HG03342 (cell line): Measurements from ENCODE around the gene LINC01488.

ENCODE experiments used
- ATAC-seq: cut with Tn5 transposase; IDR thresholded peaks from one replicate; pipeline ENCODE4 v1.9.1; 2021; ENCODE audit warnings: mild to moderate bottlenecking, moderate library complexity; ENCODE audit not compliant: unreplicated experiment

The LINC01488 gene

DNA sequence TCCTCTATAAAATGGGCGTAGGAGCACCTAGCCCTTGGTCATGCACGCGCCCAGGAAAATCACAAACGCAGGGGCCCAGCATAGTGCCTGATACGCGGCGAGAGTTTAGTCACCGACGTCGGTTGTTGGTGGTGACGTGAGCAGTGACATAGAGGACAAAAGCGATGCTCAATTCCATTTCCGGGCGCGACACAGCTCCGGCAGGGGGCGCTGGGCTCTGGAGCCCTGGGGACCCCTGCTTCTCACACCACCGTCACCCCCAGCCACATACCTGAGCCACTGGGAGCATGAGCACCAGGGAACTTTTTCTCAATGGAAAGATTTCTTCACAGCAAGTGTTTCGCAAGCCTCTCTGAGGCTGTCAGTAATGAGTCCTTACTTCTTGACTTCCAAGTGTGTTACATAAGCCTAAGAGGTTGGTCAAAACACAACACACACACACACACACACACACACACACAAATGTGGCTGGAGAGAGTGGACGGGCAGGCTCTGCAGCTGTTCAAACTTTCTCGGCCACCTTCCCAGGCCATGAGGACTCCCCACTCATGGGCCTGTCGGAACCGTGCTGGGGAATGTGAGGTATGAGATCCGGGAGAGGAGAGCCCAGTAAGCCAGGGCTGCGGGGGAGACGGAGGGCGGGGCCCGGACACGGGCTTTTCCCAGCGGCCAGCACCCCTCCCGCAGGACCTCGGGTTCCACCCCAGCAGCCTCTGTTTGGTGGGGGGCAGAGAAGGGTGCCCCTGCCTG is 36.9 kb upstream of the LINC01488 start:
- ATAC-seq, result no peak

- no peak for ATAC-seq
Measured at GRCh38 chr11:69445131-69445470, 36.4 kb upstream of the LINC01488 start.

DNA sequence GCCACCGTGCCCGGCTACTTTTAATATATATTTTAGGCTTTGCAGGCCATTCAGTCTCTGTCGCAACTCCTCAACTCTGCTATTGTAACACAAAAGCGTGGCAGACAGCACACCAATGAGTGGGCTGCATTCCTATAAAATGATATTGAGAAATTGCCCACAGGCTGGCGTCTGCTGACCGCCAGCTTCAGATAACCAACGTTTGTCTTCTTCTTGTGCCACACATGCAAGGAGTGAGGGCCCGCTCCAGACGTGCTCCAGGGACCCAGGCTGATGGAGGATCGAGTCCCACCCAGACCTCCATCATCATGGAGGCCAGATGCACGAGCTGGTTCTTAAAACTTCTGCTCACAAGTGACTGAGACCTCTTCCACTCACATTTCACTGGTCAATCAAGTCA is 35.4 kb upstream of the LINC01488 start:
- ATAC-seq, result no peak

- no peak for ATAC-seq
Measured at GRCh38 chr11:69447786-69448185, 33.7 kb upstream of the LINC01488 start.

DNA sequence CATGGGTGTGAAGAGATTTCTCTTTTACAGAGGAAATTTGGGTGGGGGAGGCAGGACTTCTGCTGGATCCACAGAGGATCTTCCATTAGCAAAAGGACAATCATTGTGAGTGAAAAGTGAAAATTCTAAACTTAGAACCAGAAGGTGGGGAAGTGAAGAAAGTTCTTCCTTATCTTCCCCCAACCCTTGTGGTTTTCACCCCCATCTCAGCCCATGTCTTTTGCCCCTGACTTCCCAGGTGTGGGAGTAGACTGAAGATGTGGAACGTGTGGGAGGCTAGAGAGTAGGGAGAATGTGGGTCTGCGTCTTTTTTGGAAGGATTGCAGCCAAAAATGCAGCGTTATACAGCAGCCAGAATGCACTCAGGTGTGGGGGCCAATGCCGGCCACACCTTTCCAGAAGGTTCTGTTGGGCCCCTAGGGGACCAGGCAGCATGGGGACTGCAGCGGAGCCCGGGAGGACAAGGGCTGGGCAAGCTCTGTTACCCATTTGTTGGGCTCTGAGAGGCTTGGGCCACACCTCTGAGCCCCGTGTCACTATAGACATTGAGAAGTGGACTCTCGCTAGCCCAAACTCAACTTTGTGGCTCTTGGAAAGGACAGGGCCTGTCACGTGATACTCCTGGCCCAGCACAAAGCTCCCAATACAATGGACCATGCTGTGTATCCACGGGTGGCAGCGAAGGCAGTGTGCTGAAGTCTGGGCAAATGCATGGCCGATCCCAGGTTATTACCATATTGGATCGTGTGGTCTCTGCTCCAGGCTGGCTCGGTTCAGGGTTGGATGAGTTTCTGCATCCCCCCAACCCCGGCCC is 32.8 kb upstream of the LINC01488 start:
- no peak for ATAC-seq

- no peak for ATAC-seq
Measured at GRCh38 chr11:69449320-69450063, 32.0 kb upstream of the LINC01488 start.

GRCh38 chr11:69450064-69450856 is 31.2 kb upstream of the LINC01488 start:
- no peak for ATAC-seq

DNA sequence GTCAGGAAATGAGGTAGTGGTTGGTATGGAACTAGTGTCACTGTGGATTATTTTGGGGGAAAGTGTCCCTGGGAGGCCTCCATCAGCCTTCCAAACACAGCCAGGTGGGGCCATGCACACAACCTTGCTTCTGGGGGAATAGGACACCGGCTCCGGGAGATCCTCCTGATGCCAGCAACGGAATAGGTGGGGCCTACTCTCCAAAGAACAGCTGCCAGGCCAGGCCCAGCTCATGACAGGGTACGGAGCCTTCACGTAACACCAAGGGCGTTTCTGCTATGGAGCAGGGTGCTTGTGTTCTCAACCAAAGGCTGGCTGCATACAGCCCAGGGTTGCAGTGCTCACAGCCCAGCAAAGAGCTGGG is 30.6 kb upstream of the LINC01488 start:
- no peak for ATAC-seq

DNA sequence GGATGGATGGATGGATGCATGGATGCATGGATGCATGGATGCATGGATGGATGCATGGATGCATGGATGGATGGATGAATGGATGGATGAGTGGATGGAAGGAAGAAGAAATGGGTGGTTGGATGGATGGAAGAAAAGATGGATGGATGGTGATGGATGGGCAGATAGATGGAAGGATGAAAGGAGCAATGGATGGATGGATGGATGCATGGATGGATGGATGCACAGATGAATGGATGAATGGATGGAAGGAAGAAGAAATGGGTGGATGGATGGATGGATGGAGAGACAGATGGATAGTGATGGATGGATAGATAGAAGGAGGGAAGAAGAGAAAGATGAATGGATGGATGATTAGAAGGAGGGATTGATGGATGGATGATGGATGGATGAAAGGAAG is 30.2 kb upstream of the LINC01488 start:
- ATAC-seq, result no peak

- ATAC-seq, result no peak
Measured at GRCh38 chr11:69452206-69452987, 29.1 kb upstream of the LINC01488 start.

DNA sequence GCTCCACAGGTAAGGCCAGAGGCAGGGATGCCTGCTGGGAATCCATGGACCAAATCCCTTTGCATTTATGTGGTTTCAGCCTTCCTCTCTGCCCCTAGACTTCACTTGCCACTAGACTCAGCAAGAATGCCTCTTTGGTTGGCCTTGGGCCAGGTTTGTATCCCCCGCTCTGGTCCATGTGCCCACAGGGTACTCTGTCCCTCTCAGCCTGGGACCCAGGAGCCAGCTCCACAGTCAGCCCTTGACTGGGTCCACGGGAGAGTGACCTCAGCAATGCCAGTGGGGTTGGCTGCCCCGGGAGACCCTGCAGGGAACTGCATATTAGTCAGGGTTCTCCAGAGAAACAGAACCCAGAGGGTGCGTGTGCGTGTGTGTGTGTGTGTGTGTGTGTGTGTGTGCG is 28.3 kb upstream of the LINC01488 start:
- no peak for ATAC-seq

DNA sequence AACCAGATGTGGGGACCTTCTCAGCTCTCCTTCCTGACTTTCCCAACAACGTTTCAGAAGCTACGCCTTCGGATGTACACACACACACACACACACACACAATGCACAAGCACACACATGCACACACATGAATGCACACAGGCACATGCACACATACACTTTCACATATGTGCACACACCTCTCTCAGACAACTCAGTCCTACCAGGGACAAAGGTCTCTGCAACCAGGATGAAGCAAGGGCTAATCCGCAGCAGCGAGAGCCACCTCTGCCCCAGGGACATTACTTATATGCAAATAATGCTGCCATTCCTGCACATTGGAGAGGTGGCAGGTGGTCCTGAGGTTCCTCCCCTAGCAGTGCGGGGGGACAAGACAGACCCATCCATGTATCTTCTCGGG is 27.4 kb upstream of the LINC01488 start:
- ATAC-seq, result no peak

GRCh38 chr11:69455969-69456368 is 25.5 kb upstream of the LINC01488 start:
- ATAC-seq, result no peak

DNA sequence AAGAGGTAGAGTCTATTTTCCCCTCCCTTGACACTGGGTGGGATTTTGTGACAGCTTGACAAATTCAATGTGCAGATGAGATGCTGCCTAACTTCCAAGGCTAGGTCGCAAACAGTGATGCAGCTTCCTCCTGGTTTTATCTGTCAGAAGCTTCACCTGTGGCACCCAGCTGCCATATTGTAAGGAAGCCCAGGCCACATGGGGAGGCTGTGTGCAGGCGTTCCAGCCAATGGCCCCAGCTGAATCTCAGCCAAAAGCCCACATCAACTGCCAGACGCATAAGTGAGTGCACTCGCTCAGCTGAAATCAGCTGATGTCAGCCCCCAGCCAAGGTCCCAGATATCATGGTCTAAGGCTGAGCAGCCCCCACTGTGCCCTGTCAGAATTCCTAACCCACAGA is 24.8 kb upstream of the LINC01488 start:
- no peak for ATAC-seq

GRCh38 chr11:69459848-69460539 is 21.5 kb upstream of the LINC01488 start:
- no peak for ATAC-seq

- ATAC-seq, result no peak
Measured at GRCh38 chr11:69460540-69461257, 20.8 kb upstream of the LINC01488 start.

DNA sequence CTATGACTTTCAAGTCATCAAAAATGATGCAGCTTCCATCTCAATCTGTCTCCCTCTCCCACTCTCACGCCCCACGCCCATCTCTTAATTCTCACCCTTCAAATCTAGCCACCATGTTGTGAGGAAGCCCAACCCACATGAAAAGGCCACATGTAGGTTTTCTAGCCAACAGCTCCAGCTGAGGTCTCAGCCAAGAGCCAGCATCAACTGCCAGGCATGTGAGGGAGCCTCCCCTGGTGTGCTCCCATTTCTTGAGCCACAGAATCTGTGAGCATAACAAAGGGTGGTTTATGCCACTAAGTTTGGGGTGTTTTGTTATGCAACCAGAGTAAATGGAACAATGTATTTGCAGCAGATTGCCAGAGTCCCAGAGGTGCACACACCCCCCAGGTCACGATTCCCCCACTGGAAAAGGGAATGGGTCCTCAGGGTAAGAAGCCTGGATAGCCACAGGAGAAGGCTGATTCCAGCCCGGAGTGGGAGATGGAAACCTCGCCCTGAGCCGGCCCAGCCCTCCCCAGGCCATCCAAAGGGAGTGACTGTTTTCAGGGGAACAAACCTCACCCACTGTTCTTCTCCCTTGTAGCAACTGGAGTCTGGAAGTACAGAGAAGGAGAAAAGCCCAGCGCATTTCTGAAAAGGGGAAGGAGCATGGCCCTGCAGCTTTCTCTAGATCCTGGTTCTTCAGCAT is 20.0 kb upstream of the LINC01488 start:
- no peak for ATAC-seq
